ENCODE data around the gene DLEC1. TPM values are rescaled to one million over a fixed set of nuclear protein-coding genes. Genes with fewer than 3 reads are reported as not detected.

DLEC1 gene
- total RNA-seq (2022; extraction: Qiagen RNA extraction; ENCODE audit: low read depth): 0.05 to 0.09 TPM in 2 of 5 replicates, not detected in the others

DNA sequence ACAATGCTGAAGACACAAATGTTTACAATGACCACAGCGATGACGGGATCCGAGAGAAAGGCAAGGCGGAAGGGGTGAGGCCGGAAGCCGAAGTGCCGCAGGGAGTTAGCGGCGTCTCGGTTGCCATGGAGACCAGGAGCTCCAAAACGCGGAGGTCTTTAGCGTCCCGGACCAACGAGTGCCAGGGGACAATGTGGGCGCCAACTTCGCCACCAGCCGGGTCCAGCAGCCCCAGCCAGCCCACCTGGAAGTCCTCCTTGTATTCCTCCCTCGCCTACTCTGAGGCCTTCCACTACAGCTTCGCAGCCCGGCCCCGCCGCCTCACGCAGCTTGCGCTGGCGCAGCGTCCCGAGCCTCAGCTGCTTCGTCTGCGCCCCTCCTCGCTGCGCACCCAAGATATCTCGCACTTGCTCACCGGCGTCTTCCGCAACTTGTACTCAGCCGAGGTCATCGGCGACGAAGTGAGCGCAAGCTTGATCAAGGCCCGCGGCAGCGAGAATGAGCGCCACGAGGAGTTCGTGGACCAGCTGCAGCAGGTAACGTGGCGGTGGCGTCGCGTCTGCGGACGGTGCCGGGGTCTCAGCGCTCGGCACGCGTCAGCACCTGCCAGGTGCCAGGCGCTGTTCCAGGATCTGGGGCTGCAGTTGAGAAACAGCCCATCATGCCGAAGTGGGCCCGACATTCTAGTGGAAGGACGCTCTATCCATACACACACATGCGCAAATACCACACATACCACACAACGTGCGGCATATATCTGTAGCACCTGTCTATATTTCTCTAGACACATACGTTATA is at the start of gene DLEC1:
Gene DLEC1 (plus strand): TSS at position 108 of the 798 bp plus-strand sequence. CDS start 18 bp downstream, at position 126.

DNA sequence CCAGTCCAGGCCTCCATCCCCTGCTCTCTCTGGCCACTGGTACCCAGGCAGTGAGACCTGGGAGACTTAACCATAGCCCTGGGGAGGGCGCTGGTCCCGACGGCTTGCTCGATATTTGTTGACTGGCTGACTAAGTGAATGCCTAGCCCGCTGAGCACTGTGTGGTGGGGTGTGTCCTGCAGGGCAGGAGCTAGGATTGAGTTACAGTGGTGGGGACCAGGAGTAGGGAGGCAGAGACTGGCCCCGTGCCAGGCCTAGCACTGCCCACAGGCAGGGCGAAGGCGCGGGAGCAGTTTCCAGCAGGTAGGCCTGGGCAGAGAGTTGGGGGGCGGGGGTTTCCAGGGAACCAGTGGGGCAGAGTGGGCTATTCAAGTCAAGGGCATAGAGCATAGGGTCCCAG is 48.5 kb upstream of the DLEC1 start, which contains the start of gene VILL:
Gene VILL (plus strand): TSS at position 260 of the 400 bp plus-strand sequence. CDS start 2,887 bp downstream, outside the sequence.

GRCh38 chr3:38029400-38030125 is 9.4 kb upstream of the DLEC1 start, which contains the start of gene PLCD1:
Gene PLCD1, minus strand, starts transcription at chr3:38029642. Its CDS starts 103 bp downstream, at chr3:38029539.

GRCh38 chr3:38136777-38137614 is 98.0 kb downstream of the DLEC1 start, which contains the start of gene ACAA1:
Gene ACAA1, minus strand, starts transcription at chr3:38137127. Its CDS starts 92 bp downstream, at chr3:38137035.

GRCh38 chr3:38138349-38139190 is 99.6 kb downstream of the DLEC1 start, which contains the start of gene MYD88:
Gene MYD88, plus strand, starts transcription at chr3:38138661. Its CDS starts 40 bp downstream, at chr3:38138701.

GRCh38 chr3:38164952-38165721 is 126.1 kb downstream of the DLEC1 start, which contains the start of gene OXSR1:
Gene OXSR1, plus strand, starts transcription at chr3:38165537. Its CDS starts 340 bp downstream, at chr3:38165877.

Other genes starting within 250 kb of the DLEC1 start
- gene CTDSPL, start 177.3 kb upstream of the DLEC1 start, total RNA-seq (2022; extraction: Qiagen RNA extraction; ENCODE audit: low read depth): 10.2 to 14.7 TPM (median 13.3 TPM) in 5 replicates
- gene VILL, start 48.4 kb upstream of the DLEC1 start, total RNA-seq (2022; extraction: Qiagen RNA extraction; ENCODE audit: low read depth): 0.21 TPM in 1 of 5 replicates, not detected in the others
- gene PLCD1, start 9.6 kb upstream of the DLEC1 start, total RNA-seq (2022; extraction: Qiagen RNA extraction; ENCODE audit: low read depth): 3.1 to 5.1 TPM (median 3.3 TPM) in 5 replicates
- gene ACAA1, start 97.9 kb downstream of the DLEC1 start, total RNA-seq (2022; extraction: Qiagen RNA extraction; ENCODE audit: low read depth): 34.4 to 56.6 TPM (median 47.0 TPM) in 5 replicates
- 21.3 to 27.1 TPM (median 25.9 TPM) in 5 replicates for gene MYD88, start 99.5 kb downstream of the DLEC1 start, total RNA-seq (2022; extraction: Qiagen RNA extraction; ENCODE audit: low read depth)
- 23.2 to 41.1 TPM (median 34.8 TPM) in 5 replicates for gene OXSR1, start 126.3 kb downstream of the DLEC1 start, total RNA-seq (2022; extraction: Qiagen RNA extraction; ENCODE audit: low read depth)
- gene SLC22A13, start 226.6 kb downstream of the DLEC1 start, total RNA-seq (2022; extraction: Qiagen RNA extraction; ENCODE audit: low read depth): 0.13 TPM in 1 of 5 replicates, not detected in the others
- gene SLC22A14, start 243.1 kb downstream of the DLEC1 start, total RNA-seq (2022; extraction: Qiagen RNA extraction; ENCODE audit: low read depth): 0.09 TPM in 2 of 5 replicates, not detected in the others